Memory B cell (primary cell): ENCODE measurements around the gene BTBD8.

Experiments used
- ATAC-seq: fragments of 150-1000 bp; cut with Tn5 transposase; 2 replicates; pipeline ENCODE4 v1.10.0; 2021; ENCODE audit warnings: low read depth, mild to moderate bottlenecking, moderate library complexity
- DNase-seq, 2 donors: peaks; one replicate each; pipeline ENCODE4 v3.0.0; 2022; ENCODE audit warnings: low spot score in 2 of 2
- H3K27ac Mint-ChIP-seq: one replicate; pipeline ENCODE4 v1.8.0; 2022; ENCODE audit warnings: mild to moderate bottlenecking, moderate library complexity, mixed read lengths
- H3K27me3 Mint-ChIP-seq: one replicate; pipeline ENCODE4 v1.8.0; 2022; ENCODE audit warnings: mixed read lengths
- H3K36me3 Mint-ChIP-seq: one replicate; pipeline ENCODE4 v1.8.0; 2022; ENCODE audit warnings: mild to moderate bottlenecking, mixed read lengths
- H3K4me1 Mint-ChIP-seq: one replicate; pipeline ENCODE4 v1.8.0; 2022; ENCODE audit warnings: mixed read lengths
- H3K4me3 Mint-ChIP-seq: one replicate; pipeline ENCODE4 v1.8.0; 2022; ENCODE audit warnings: mild to moderate bottlenecking, moderate library complexity, mixed read lengths
- H3K9me3 Mint-ChIP-seq: one replicate; pipeline ENCODE4 v1.8.0; 2022; ENCODE audit warnings: mixed read lengths

BTBD8 gene

DNA sequence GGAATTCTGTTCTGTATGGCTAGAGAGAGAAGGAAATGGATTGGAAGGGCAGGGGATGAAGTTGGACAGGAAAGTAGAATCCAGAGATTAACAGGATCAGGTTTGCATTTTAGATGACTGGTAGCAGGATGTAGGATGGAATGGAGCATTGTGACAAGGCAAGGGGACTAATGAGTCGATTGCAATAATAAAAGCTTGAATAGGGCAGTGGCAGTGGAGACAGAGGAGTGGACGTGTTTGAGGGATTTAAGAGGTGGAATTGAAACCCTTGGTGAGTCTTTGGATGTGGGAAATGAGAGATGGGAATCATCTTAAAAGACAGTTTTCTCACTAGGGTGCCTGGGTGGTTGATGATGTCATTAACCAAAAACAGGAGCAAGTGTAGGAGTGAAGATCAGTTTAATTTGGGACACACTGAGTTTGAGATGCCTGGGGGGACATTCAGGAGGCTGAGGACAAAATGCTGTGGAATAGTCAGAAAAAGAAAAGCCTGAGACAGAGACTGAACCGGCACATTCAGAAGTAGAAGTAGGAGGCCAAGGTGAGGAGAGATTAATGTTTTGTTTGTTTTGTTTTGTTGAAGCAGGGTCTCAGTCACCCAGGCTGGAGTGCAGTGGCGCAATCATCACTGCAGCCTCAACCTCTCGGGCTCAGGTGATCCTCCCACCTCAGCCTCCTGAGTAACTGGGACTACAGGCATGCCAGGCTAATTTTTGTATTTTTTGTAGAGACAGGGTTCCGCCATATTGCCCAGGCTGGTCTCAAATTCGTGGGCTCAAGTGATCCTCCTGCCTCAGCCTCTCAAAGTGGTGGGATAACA is 108.5 kb downstream of the BTBD8 start:
- H3K4me1 Mint-ChIP-seq, result no peaks in the 10 kb centered on the region
- peaks cover 4% of the 10 kb centered on the region for H3K27me3 Mint-ChIP-seq
- DNase-seq, result no peak
- H3K4me3 Mint-ChIP-seq, result no peak overlapping the region
- peaks cover 1% of the 10 kb centered on the region for H3K9me3 Mint-ChIP-seq
- ATAC-seq, result no peak
- H3K36me3 Mint-ChIP-seq, result no peaks in the 10 kb centered on the region
- no peak overlapping the region for H3K27ac Mint-ChIP-seq

GRCh38 chr1:92191726-92192125 is 111.6 kb downstream of the BTBD8 start:
- Mint-ChIP-seq H3K27me3 (peaks cover 4% of the 10 kb centered on the region), H3K36me3 (no peaks in the 10 kb centered on the region), H3K9me3 (peaks cover 1% of the 10 kb centered on the region), H3K4me1 (no peaks in the 10 kb centered on the region), H3K27ac (no peak overlapping the region), H3K4me3 (no peak overlapping the region)
- DNase-seq (no peak), ATAC-seq (no peak)

DNA sequence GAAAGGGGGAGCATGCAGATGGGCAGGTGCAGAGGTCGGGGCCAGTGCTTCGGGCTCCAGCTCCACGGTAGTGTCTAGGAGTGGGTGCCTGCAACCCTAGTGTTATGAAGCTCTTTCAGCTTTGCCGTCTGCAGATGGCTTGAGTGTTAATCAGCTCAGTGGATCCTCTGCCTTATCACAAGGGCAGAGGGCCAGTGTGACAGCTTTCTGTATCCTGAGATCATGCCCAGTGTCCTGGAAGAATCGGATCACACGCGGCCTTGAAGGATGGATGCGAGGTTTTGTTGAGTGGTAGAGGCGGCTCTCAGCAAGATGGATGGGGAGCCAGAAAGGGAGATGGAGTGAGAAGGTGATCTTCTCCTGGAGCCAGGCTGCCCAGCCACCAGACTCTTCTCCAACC is 112.1 kb downstream of the BTBD8 start:
- DNase-seq (no peak), ATAC-seq (no peak)
- H3K4me3 Mint-ChIP-seq, result no peak overlapping the region
- H3K9me3 Mint-ChIP-seq, result peaks cover 1% of the 10 kb centered on the region
- no peaks in the 10 kb centered on the region for H3K4me1 Mint-ChIP-seq
- H3K27ac Mint-ChIP-seq, result no peak overlapping the region
- H3K36me3 Mint-ChIP-seq, result no peaks in the 10 kb centered on the region
- peaks cover 3% of the 10 kb centered on the region for H3K27me3 Mint-ChIP-seq

- H3K27ac Mint-ChIP-seq, result no peak overlapping the region
- no peak overlapping the region for H3K4me3 Mint-ChIP-seq
- ATAC-seq (no peak), DNase-seq (no peak)
- H3K36me3 Mint-ChIP-seq, result no peaks in the 10 kb centered on the region
- H3K9me3 Mint-ChIP-seq, result no peaks in the 10 kb centered on the region
- no peaks in the 10 kb centered on the region for H3K27me3 Mint-ChIP-seq
- no peaks in the 10 kb centered on the region for H3K4me1 Mint-ChIP-seq
These were observed 114.4 kb downstream of the BTBD8 start for GRCh38 chr1:92194511-92194910.

- Mint-ChIP-seq H3K36me3 (no peaks in the 10 kb centered on the region), H3K27ac (no peak overlapping the region), H3K9me3 (peaks cover 2% of the 10 kb centered on the region), H3K4me1 (peaks cover 4% of the 10 kb centered on the region), H3K27me3 (no peaks in the 10 kb centered on the region), H3K4me3 (no peak overlapping the region)
- ATAC-seq (no peak), DNase-seq (no peak)
These were observed 121.8 kb downstream of the BTBD8 start for GRCh38 chr1:92201973-92202372.

- Mint-ChIP-seq H3K27me3 (no peaks in the 10 kb centered on the region), H3K36me3 (no peaks in the 10 kb centered on the region), H3K4me1 (peaks cover 4% of the 10 kb centered on the region), H3K4me3 (no peak overlapping the region), H3K27ac (no peak overlapping the region), H3K9me3 (peaks cover 2% of the 10 kb centered on the region)
- no peak for ATAC-seq
- DNase-seq, result no peak
These were observed 123.0 kb downstream of the BTBD8 start for GRCh38 chr1:92203105-92203504.

DNA sequence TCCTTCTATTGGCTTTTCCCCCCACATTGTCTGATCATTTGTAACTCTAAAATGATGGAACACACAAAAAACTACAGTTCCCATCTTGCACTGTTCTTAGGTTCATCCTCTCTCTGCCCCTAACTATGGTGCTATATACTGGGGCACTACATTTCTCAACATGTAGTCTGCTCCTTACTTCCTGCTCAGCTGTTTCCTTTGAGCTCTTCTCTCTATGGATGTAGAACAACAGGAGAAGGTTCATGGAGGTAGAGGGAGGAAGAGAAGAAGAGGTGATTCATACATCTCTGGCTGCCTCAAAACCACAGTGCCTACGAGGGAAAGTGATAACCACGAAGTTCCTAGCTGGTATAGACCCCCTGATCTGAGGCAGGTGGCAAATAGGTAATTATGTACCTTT is 130.6 kb downstream of the BTBD8 start:
- ATAC-seq, result no peak
- Mint-ChIP-seq H3K36me3 (no peaks in the 10 kb centered on the region), H3K9me3 (peaks cover 2% of the 10 kb centered on the region), H3K27me3 (peaks cover 4% of the 10 kb centered on the region), H3K27ac (no peak overlapping the region), H3K4me3 (no peak overlapping the region), H3K4me1 (no peaks in the 10 kb centered on the region)
- DNase-seq, result no peak

DNA sequence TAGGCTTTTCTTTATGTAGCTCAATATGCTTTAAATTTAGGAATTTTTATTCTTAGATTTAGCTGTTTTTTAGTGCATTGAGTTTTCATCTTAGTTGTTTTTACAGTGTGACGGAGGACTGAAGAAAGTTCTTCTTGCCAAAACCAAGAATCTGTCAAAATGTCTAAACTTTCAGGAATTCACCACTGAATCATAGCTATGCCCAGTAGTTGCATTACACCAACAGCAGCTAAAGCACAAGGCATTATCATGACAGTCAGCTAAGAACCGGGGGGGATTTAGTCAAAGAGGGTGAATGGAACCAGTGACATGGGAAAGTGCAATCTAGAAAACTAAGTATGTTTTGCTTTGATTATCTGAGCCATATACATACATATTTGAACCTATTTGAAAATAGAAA is 131.0 kb downstream of the BTBD8 start:
- DNase-seq (no peak), ATAC-seq (no peak)
- H3K4me3 Mint-ChIP-seq, result no peak overlapping the region
- H3K36me3 Mint-ChIP-seq, result no peaks in the 10 kb centered on the region
- H3K27ac Mint-ChIP-seq, result no peak overlapping the region
- no peaks in the 10 kb centered on the region for H3K4me1 Mint-ChIP-seq
- peaks cover 4% of the 10 kb centered on the region for H3K27me3 Mint-ChIP-seq
- H3K9me3 Mint-ChIP-seq, result no peaks in the 10 kb centered on the region

DNA sequence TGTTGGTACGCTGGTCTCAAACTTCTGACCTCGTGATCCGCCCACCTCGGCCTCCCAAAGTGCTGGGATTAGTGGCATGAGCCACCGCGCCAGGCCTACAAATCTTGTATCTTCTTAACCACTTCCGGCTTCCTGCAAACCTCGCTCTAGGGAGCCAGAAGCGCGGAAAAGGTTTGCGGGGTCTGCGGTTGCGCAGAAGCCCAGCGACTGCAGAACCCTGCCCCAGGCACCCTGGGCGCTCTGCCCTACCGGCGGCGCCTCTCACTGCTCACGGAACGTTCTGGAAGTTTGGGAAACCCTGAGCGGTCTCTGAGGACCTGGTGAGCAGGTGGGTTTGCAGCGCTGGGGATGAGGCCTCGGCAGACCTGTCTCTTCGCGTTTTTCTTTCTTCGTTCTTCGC is 137.6 kb downstream of the BTBD8 start, which contains the start of gene C1orf146:
C1orf146 (plus strand) TSS at position 195 of the 400 bp plus-strand sequence. CDS start 13,506 bp downstream, outside the sequence.
- Mint-ChIP-seq H3K36me3 (no peaks in the 10 kb centered on the region), H3K4me1 (no peaks in the 10 kb centered on the region), H3K27ac (no peak within 1 kb of the TSS), H3K4me3 (no peak within 1 kb of the TSS), H3K9me3 (no peaks in the 10 kb centered on the region), H3K27me3 (no peaks in the 10 kb centered on the region)
- DNase-seq (no peak), ATAC-seq (no peak)

GRCh38 chr1:92218559-92218958 is 138.4 kb downstream of the BTBD8 start:
- DNase-seq (no peak), ATAC-seq (no peak)
- Mint-ChIP-seq H3K4me3 (no peak overlapping the region), H3K4me1 (no peaks in the 10 kb centered on the region), H3K36me3 (no peaks in the 10 kb centered on the region), H3K9me3 (no peaks in the 10 kb centered on the region), H3K27ac (no peak overlapping the region), H3K27me3 (no peaks in the 10 kb centered on the region)

DNA sequence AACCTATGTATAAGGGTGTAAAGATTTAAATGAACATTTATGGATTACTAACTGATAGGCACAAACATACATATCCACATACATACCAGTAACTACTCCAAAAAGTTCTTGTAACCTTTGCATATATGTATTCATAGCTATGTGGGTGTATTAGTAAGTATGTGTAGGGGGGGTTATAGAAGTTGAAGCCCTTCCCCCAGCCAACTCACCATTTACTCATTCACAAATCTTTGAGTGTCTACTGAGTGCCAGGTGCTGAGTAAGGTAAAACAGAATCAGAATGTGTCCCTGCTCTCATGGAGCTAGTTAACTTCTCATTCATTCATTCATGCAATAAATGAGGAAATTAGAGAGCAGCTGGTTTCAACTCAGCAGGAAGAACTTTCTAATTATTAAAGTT is 138.9 kb downstream of the BTBD8 start:
- no peaks in the 10 kb centered on the region for H3K4me1 Mint-ChIP-seq
- no peaks in the 10 kb centered on the region for H3K27me3 Mint-ChIP-seq

GRCh38 chr1:92228401-92228800 is 148.3 kb downstream of the BTBD8 start:
- Mint-ChIP-seq H3K36me3 (no peaks in the 10 kb centered on the region), H3K27me3 (peaks cover 3% of the 10 kb centered on the region), H3K4me3 (no peak overlapping the region), H3K27ac (no peak overlapping the region), H3K9me3 (no peaks in the 10 kb centered on the region), H3K4me1 (no peaks in the 10 kb centered on the region)
- no peak for DNase-seq
- ATAC-seq, result no peak

More for the DNA sequence above, 138.9 kb downstream of the BTBD8 start:
- no peak overlapping the region for H3K27ac Mint-ChIP-seq
- no peaks in the 10 kb centered on the region for H3K9me3 Mint-ChIP-seq
- no peak overlapping the region for H3K4me3 Mint-ChIP-seq
- ATAC-seq (no peak), DNase-seq (no peak)
- no peaks in the 10 kb centered on the region for H3K36me3 Mint-ChIP-seq

DNA sequence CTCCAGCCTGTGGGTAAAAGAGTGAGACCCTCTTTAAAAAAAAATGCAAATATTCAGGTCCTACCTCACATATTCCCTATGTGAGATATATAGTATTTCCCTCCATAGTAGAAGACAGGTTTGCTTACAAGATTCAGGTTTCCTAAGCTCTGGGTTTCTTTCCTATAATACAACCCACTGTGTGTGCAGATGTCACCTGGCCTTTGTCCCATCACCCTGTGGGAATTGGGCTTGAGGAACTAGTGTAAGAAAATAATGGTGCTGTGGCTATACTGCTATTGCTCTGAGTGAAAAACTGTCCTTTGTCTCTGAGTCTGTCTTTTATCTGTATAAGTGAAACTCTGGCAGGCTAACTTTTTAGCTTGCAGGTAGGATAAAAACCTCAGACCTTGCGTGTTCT is 150.6 kb downstream of the BTBD8 start:
- no peak for DNase-seq
- no peaks in the 10 kb centered on the region for H3K9me3 Mint-ChIP-seq
- H3K4me1 Mint-ChIP-seq, result no peaks in the 10 kb centered on the region
- ATAC-seq, result no peak
- no peaks in the 10 kb centered on the region for H3K36me3 Mint-ChIP-seq
- peaks cover 3% of the 10 kb centered on the region for H3K27me3 Mint-ChIP-seq
- H3K4me3 Mint-ChIP-seq, result no peak overlapping the region
- H3K27ac Mint-ChIP-seq, result no peak overlapping the region
